HG03025 (cell line): Measurements from ENCODE around the gene APC2.

Source experiments
- ATAC-seq: cut with Tn5 transposase; IDR thresholded peaks from one replicate; pipeline ENCODE4 v1.9.1; 2021; ENCODE audit warnings: mild to moderate bottlenecking, moderate library complexity; ENCODE audit not compliant: unreplicated experiment, low FRiP score

Gene APC2

GRCh38 chr19:1445185-1445931, 4.6 kb upstream of the APC2 start:
- peak; percentile 49 for ATAC-seq

GRCh38 chr19:1445932-1446712, 3.8 kb upstream of the APC2 start:
- ATAC-seq = no peak

GRCh38 chr19:1446713-1447481, 3.0 kb upstream of the APC2 start:
- ATAC-seq = no peak

GRCh38 chr19:1447504-1447903, 2.4 kb upstream of the APC2 start:
- ATAC-seq = no peak

- no peak for ATAC-seq
Measured at GRCh38 chr19:1447944-1448343, 2.0 kb upstream of the APC2 start.

- ATAC-seq = no peak
Measured at GRCh38 chr19:1450735-1451731, 1.1 kb downstream of the APC2 start.

- no peak for ATAC-seq
Measured at GRCh38 chr19:1451916-1452801, 2.2 kb downstream of the APC2 start.

- ATAC-seq = no peak
Measured at GRCh38 chr19:1452802-1453524, 3.0 kb downstream of the APC2 start.

GRCh38 chr19:1453525-1454364, 3.8 kb downstream of the APC2 start:
- ATAC-seq = no peak

- no peak for ATAC-seq
Measured at GRCh38 chr19:1455002-1455335, 5.0 kb downstream of the APC2 start.

GRCh38 chr19:1455336-1456120, 5.6 kb downstream of the APC2 start:
- ATAC-seq = no peak

GRCh38 chr19:1456121-1456900, 6.4 kb downstream of the APC2 start:
- no peak for ATAC-seq

- no peak for ATAC-seq
Measured at GRCh38 chr19:1457031-1457739, 7.3 kb downstream of the APC2 start.

GRCh38 chr19:1457892-1458291, 8.0 kb downstream of the APC2 start:
- ATAC-seq = no peak

GRCh38 chr19:1459479-1459878, 9.6 kb downstream of the APC2 start:
- ATAC-seq = no peak
